Neutrophil (primary cell): ENCODE measurements around the gene RTN3.

Experiments used
- H3K27ac ChIP-seq: fragments of 200-600 bp; sonication (generic); 2 replicates; pipeline ENCODE4 v1.5.1; 2016; ENCODE audit warnings: mild to moderate bottlenecking, moderate library complexity
- H3K27me3 ChIP-seq: fragments of 200-600 bp; sonication (generic); 2 replicates; pipeline ENCODE4 v1.6.0; 2016; ENCODE audit warnings: mild to moderate bottlenecking
- H3K36me3 ChIP-seq: fragments of 200-600 bp; sonication (generic); 2 replicates; pipeline ENCODE4 v1.5.1; 2017
- H3K4me1 ChIP-seq, 2 experiments: fragments of 200-600 bp in 1 of 2; sonication (generic) in 1 of 2; 1 replicate in 1 of 2; 2 replicates in 1 of 2; pipeline versions ENCODE4 v1.5.1 to v1.6.1; 2013 to 2016; ENCODE audit warnings: low read depth in 1 of 2, low read length in 1 of 2, mild to moderate bottlenecking in 1 of 2, moderate library complexity in 1 of 2; ENCODE audit not compliant: control insufficient read depth in 1 of 2, insufficient read depth in 1 of 2
- H3K4me3 ChIP-seq, 2 experiments: fragments of 200-600 bp in 1 of 2; sonication (generic) in 1 of 2; 1 replicate in 1 of 2; 2 replicates in 1 of 2; pipeline ENCODE4 v1.5.1; 2013 to 2016; ENCODE audit warnings: low read depth in 1 of 2, low read length in 1 of 2, mild to moderate bottlenecking in 1 of 2, moderate library complexity in 1 of 2
- H3K9me3 ChIP-seq: fragments of 200-600 bp; sonication (generic); 2 replicates; pipeline ENCODE4 v1.5.1; 2016
- TF ChIP-seq, protein P1 (sequence below): fragments of 200-600 bp; sonication (generic); IDR thresholded peaks from 2 replicates; pipeline ENCODE4 v1.5.1; 2016; ENCODE audit warnings: antibody characterized with exemption

Gene RTN3

DNA sequence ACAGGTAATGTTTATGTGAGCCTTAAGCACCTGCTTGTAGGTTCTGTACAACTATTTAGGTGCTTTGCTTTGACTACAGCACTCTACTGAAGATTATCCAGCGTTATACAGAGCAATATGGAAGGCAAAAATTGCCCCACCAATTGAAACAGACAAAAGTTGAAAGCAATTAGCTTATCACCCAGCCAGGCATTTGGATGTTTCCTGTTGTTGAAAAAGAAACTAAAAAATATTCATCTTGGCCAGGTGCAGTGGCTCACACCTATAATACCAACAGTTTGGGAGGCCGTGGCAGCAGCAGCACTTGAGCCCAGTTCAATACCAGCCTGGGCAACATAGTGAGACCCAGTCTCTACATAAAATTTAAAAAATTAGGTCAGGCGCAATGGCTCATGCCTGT is 28.6 kb upstream of the RTN3 start:
- H3K9me3 ChIP-seq: no peaks in the 10 kb centered on the region
- no peak overlapping the region for H3K4me3 ChIP-seq
- TF ChIP-seq, protein P1, sequence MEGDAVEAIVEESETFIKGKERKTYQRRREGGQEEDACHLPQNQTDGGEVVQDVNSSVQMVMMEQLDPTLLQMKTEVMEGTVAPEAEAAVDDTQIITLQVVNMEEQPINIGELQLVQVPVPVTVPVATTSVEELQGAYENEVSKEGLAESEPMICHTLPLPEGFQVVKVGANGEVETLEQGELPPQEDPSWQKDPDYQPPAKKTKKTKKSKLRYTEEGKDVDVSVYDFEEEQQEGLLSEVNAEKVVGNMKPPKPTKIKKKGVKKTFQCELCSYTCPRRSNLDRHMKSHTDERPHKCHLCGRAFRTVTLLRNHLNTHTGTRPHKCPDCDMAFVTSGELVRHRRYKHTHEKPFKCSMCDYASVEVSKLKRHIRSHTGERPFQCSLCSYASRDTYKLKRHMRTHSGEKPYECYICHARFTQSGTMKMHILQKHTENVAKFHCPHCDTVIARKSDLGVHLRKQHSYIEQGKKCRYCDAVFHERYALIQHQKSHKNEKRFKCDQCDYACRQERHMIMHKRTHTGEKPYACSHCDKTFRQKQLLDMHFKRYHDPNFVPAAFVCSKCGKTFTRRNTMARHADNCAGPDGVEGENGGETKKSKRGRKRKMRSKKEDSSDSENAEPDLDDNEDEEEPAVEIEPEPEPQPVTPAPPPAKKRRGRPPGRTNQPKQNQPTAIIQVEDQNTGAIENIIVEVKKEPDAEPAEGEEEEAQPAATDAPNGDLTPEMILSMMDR: no peak
- H3K27me3 ChIP-seq: no peaks in the 10 kb centered on the region
- H3K36me3 ChIP-seq: peaks cover 11% of the 10 kb centered on the region
- H3K4me1 ChIP-seq: no peaks in the 10 kb centered on the region
- H3K27ac ChIP-seq: no peak overlapping the region

DNA sequence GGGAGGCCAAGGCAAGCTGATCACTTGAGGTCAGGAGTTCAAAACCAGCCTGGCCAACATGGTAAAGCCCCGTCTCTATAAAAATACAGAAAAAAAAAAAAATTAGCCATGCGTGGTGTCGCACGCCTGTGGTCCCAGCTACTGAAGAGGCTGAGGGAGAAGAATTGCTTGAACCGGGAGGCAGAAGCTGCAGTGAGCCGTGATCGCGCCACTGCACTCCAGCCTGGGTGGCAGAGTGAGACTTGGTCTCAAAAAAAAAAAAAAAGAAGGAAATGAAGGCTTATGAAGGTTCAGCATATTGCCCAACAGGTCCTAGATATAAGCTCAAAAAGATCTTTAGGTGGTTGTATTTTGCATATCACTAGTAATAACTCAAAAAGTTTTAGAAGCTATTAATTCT is 20.3 kb upstream of the RTN3 start:
- Histone ChIP-seq H3K9me3 (no peaks in the 10 kb centered on the region), H3K27me3 (no peaks in the 10 kb centered on the region), H3K4me1 (no peaks in the 10 kb centered on the region), H3K36me3 (no peaks in the 10 kb centered on the region), H3K27ac (no peak overlapping the region), H3K4me3 (no peak overlapping the region)
- TF ChIP-seq, protein P1: no peak

DNA sequence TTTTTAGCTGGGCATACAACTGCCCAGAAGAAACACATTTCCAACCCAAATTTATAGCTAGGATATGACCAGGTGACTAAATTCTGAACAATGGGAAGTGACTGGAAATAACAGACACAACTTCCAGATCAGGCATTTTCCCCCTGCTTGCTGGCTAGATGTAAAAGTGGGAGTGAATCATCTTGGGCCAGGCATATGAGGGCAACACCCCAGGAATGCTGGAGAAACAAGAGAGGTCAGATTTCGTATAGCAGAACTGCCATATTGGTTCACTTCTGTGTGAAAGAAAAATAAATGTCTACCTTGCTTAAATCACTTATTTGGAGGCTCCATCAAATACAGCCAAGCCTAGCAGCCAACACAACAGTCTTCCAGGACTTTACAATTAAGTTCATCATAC is 17.5 kb upstream of the RTN3 start:
- no peak overlapping the region for H3K27ac ChIP-seq
- H3K9me3 ChIP-seq: no peaks in the 10 kb centered on the region
- no peaks in the 10 kb centered on the region for H3K36me3 ChIP-seq
- no peak overlapping the region for H3K4me3 ChIP-seq
- H3K4me1 ChIP-seq: no peaks in the 10 kb centered on the region
- TF ChIP-seq, protein P1: no peak
- no peaks in the 10 kb centered on the region for H3K27me3 ChIP-seq

DNA sequence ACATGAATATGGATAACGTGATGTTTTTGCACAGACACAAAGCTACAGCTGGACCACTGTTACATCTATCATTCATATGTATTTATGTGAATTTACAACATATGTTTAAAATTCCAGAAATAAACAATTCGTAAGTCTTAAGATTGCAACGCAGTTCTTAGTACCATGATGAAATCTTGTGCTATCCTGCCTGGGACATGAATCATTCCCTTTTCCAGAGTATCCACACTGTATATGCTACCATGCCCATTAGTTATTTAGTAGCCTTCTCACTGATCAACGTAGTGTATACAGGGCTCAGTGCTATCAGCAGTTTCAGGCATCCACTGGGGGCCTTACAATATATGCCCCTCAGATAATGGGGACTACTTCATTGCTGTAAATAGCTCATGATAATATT is 14.4 kb upstream of the RTN3 start:
- no peaks in the 10 kb centered on the region for H3K9me3 ChIP-seq
- H3K4me3 ChIP-seq: no peak overlapping the region
- no peak overlapping the region for H3K27ac ChIP-seq
- peaks cover 15 to 20% of the 10 kb centered on the region in 2 experiments for H3K4me1 ChIP-seq
- TF ChIP-seq, protein P1: no peak
- H3K27me3 ChIP-seq: no peaks in the 10 kb centered on the region
- H3K36me3 ChIP-seq: no peaks in the 10 kb centered on the region

DNA sequence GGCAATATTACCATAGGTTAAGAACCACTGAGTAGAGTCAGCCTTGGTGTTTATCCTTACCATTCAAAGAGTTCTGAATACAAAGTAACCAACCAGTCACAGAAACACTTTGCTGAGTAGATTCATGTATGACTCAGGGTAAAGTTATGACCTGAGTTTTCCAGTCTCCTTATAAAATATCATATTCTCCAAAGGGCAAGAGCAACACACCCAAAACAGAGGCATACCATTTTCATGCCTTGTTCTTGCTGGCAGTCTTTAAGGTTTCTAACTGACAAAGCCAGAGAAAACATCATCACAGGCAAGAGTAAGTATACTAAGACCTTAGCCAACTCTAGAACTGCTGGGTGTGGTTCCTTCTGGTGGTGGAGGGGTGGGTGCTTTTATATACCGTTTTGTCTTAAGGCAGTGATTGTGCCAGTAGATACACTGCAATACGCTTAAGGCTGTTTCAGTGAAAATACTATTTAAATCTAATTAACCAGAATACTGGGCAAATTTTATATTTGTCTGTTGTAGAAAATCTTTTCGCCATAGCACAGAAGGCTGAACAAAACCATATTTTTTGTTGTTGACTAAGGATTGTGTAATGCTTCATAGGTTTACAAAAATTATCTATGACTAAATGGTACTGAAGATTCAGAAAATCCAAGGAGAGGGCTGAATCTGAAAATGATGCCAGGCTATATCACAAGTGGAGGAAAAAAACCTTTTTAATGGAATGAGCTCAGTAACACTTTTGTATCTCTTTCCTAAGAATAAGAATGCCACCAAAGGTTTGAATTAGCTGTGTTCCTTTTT is 13.1 kb upstream of the RTN3 start:
- Histone ChIP-seq H3K4me1 (peaks cover 29 to 33% of the 10 kb centered on the region in 2 experiments), H3K27ac (no peak overlapping the region)

More for the DNA sequence above, 13.1 kb upstream of the RTN3 start:
- no peaks in the 10 kb centered on the region for H3K27me3 ChIP-seq
- no peak overlapping the region for H3K4me3 ChIP-seq
- no peaks in the 10 kb centered on the region for H3K36me3 ChIP-seq
- no peaks in the 10 kb centered on the region for H3K9me3 ChIP-seq
- TF ChIP-seq, protein P1: no peak
